ENCODE results near the gene P3H3. TPM values are rescaled to one million over a fixed set of nuclear protein-coding genes. Genes with fewer than 3 reads are reported as not detected.

P3H3 gene
- polyA plus RNA-seq, 2 of the 4 experiments (the other 2 are of a cell fraction) = 8.6 to 21.9 TPM

DNA sequence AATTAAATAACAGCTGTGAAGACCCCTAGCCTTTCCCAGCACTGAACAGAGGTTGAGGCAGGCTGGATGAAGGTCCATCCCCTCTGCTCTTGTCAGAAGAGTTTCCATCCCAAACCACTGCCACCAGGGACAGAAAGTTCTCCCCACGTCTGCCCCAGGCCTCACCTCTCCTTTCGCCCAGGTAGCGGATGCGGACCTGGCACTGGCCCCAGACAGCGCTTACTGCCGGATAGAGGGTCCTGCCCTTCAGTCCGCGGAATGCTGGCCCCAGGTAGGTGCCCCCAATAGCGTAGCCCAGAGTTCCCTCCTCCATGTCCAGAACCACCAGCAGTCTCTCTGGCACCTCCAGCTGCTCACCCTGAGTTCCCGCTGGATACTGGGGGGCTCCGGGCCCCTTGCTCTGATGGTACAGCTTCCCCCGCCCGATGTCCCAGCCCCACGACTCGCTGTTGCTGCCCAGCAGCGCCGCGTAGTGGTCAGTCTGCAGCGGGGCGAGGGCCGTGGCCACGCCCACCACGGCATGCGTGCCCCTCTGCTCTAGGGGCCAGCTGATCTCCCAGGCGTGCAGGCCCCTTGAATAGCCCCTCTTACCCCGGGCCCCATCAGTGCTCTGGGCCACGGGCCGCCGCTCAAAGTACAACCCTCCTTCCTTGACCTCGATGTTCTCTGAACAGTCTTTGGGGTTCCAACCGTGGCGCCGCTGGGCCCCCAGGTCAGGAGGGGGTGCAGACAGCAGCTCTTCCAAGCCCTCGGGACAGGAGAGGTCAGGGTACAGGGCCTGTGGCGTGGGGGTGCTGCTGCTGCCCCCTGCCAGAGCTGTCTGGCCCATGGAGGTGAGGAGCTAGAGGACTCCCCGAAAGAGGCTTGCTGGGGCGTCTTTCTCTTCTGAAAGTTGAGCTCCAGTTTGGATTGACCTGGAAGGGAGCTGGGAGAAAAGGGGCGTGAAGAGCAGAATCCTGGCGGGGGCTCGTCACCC is 44.2 kb downstream of the P3H3 start:
- H3K4me1 ChIP-seq = peaks cover 42% of the 10 kb centered on the region
- H3K4me2 ChIP-seq = peak overlapping the region; percentile 100
- H3K27ac ChIP-seq = peak overlapping the region; percentile 93 to 94
- POLR2A ChIA-PET = interaction anchor here (0.6 to 6.0 kb wide), 19 partner anchors 10 to 333 kb away, joined by 3 to 105 read pairs (median 4); partner anchors contain the start of genes C12orf57, CDCA3, COPS7A and ENO2
- H3K4me3 ChIP-seq = peak overlapping the region; percentile 77
- 2% methylated on average over 31 of the region's 40 CpGs for WGBS (ENCODE audit: missing lambda C conversion rate)
- FAIRE-seq (no peak), ATAC-seq (peak; percentile 52 to 70), DNase-seq (ENCODE audit: low read depth in 1 of 2, low spot score in 1 of 2) (peak; percentile 78 to 81)
- CTCF ChIA-PET = interaction anchor here (0.5 to 17.9 kb wide), 38 partner anchors 9 to 417 kb away, joined by 3 to 399 read pairs (median 6); partner anchors contain the start of genes ATN1, C12orf57, C1RL and CDCA3
- no peaks in the 10 kb centered on the region for H3K9me3 ChIP-seq
- TF ChIP-seq EP300 (IDR thresholded peaks at IDR 0.05) (no peak), SREBF2 (IDR thresholded peaks at IDR 0.05) (no peak), ZSCAN20 (CRISPR knock-in tag; IDR thresholded peaks at IDR 0.05) (no peak), TFCP2L1 (CRISPR knock-in tag; IDR thresholded peaks at IDR 0.05) (no peak), ZNF302 (CRISPR knock-in tag; IDR thresholded peaks at IDR 0.05) (no peak), MAX (IDR thresholded peaks at IDR 0.05) (peak; percentile 93), CEBPB (IDR thresholded peaks at IDR 0.05) (no peak), RNF2 (IDR thresholded peaks at IDR 0.05; ENCODE audit: borderline replicate concordance, low read depth) (0 out of 2 replicates have a peak, but pooled peaks have one; percentile 75), ATOH8 (CRISPR knock-in tag; IDR thresholded peaks at IDR 0.05; ENCODE audit: low read depth) (no peak), KDM5A (IDR thresholded peaks at IDR 0.05) (no peak), POLR2A (IDR thresholded peaks at IDR 0.05; ENCODE audit: low read length) (peak; percentile 59), FOSB (CRISPR knock-in tag; IDR thresholded peaks at IDR 0.05) (no peak; the same call in 1 of the 2 replicates), MYC (IDR thresholded peaks at IDR 0.05; ENCODE audit: borderline replicate concordance, low read length) (peak; percentile 60; the same call in 1 of the 2 replicates), CHD2 (IDR thresholded peaks at IDR 0.05; ENCODE audit: low read length, partially characterized antibody) (no peak), GATA3 (IDR thresholded peaks at IDR 0.05; ENCODE audit: borderline replicate concordance) (peak; percentile 25; the same call in 1 of the 2 replicates), RARB (CRISPR knock-in tag; IDR thresholded peaks at IDR 0.05) (no peak), CHD4 (IDR thresholded peaks at IDR 0.05; ENCODE audit: borderline replicate concordance) (no peak), PHF8 (IDR thresholded peaks at IDR 0.05; ENCODE audit: borderline replicate concordance, low read depth) (peak; percentile 27; the same call in 1 of the 2 replicates), ESRRA (IDR thresholded peaks at IDR 0.05; ENCODE audit: borderline replicate concordance, low read length) (no peak), HMGXB4 (CRISPR knock-in tag; IDR thresholded peaks at IDR 0.05; ENCODE audit: borderline replicate concordance) (no peak), NFE2L2 (conservative IDR thresholded peaks at IDR 0.05; ENCODE audit: low read length) (no peak), SMC3 (IDR thresholded peaks at IDR 0.05) (peak; percentile 88), RAD21 (conservative IDR thresholded peaks at IDR 0.05 in 1 of 2, IDR thresholded peaks at IDR 0.05 in 1 of 2) (peak; percentile 65 to 70), HDAC2 (IDR thresholded peaks at IDR 0.05) (no peak), ELK1 (IDR thresholded peaks at IDR 0.05; ENCODE audit: low read depth, low read length) (no peak), EHMT2 (IDR thresholded peaks at IDR 0.05; ENCODE audit: low read depth) (no peak)
- TF ChIP-seq, protein P1, sequence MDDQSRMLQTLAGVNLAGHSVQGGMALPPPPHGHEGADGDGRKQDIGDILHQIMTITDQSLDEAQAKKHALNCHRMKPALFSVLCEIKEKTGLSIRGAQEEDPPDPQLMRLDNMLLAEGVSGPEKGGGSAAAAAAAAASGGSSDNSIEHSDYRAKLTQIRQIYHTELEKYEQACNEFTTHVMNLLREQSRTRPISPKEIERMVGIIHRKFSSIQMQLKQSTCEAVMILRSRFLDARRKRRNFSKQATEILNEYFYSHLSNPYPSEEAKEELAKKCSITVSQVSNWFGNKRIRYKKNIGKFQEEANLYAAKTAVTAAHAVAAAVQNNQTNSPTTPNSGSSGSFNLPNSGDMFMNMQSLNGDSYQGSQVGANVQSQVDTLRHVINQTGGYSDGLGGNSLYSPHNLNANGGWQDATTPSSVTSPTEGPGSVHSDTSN (IDR thresholded peaks at IDR 0.05) = peak; percentile 73
- TF ChIP-seq, protein P2, sequence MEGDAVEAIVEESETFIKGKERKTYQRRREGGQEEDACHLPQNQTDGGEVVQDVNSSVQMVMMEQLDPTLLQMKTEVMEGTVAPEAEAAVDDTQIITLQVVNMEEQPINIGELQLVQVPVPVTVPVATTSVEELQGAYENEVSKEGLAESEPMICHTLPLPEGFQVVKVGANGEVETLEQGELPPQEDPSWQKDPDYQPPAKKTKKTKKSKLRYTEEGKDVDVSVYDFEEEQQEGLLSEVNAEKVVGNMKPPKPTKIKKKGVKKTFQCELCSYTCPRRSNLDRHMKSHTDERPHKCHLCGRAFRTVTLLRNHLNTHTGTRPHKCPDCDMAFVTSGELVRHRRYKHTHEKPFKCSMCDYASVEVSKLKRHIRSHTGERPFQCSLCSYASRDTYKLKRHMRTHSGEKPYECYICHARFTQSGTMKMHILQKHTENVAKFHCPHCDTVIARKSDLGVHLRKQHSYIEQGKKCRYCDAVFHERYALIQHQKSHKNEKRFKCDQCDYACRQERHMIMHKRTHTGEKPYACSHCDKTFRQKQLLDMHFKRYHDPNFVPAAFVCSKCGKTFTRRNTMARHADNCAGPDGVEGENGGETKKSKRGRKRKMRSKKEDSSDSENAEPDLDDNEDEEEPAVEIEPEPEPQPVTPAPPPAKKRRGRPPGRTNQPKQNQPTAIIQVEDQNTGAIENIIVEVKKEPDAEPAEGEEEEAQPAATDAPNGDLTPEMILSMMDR (IDR thresholded peaks at IDR 0.05) = peak; percentile 94
- TF ChIP-seq, protein P3, sequence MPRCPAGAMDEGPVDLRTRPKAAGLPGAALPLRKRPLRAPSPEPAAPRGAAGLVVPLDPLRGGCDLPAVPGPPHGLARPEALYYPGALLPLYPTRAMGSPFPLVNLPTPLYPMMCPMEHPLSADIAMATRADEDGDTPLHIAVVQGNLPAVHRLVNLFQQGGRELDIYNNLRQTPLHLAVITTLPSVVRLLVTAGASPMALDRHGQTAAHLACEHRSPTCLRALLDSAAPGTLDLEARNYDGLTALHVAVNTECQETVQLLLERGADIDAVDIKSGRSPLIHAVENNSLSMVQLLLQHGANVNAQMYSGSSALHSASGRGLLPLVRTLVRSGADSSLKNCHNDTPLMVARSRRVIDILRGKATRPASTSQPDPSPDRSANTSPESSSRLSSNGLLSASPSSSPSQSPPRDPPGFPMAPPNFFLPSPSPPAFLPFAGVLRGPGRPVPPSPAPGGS (IDR thresholded peaks at IDR 0.05) = peak; percentile 39; the same call in 2 of the 3 replicates
- TF ChIP-seq, protein P4, sequence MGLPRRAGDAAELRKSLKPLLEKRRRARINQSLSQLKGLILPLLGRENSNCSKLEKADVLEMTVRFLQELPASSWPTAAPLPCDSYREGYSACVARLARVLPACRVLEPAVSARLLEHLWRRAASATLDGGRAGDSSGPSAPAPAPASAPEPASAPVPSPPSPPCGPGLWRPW (IDR thresholded peaks at IDR 0.05) = no peak

All from A549 (cell line).